Upper lobe of left lung (tissue), 6 donors: Measurements from ENCODE around the gene AHI1. TPM values are rescaled to one million over a fixed set of nuclear protein-coding genes. Genes with fewer than 3 reads are reported as not detected.

Source experiments
- ATAC-seq, 2 donors: fragments of 200-7000 bp; cut with Tn5 transposase; one replicate each; pipeline ENCODE4 v1.9.1; 2022; ENCODE audit warnings: mild to moderate bottlenecking in 2 of 2, moderate library complexity in 2 of 2; ENCODE audit not compliant: low FRiP score in 2 of 2
- DNase-seq, 2 donors: peaks; one replicate each; pipeline ENCODE4 v3.0.0-alpha.2; 2019 to 2020
- H3K27ac ChIP-seq, 4 donors: fragments of 200-600 bp; sonication (generic); one replicate each; pipeline ENCODE4 v1.5.1; 2016 to 2019
- H3K27me3 ChIP-seq, 4 donors: fragments of 200-600 bp; sonication (generic); one replicate each; pipeline ENCODE4 v1.5.1; 2017 to 2019
- H3K36me3 ChIP-seq, 4 donors: fragments of 200-600 bp; sonication (generic); one replicate each; pipeline ENCODE4 v1.5.1; 2016 to 2019
- H3K4me1 ChIP-seq, 4 donors: fragments of 200-600 bp; sonication (generic); one replicate each; pipeline ENCODE4 v1.5.1; 2018 to 2019
- H3K4me3 ChIP-seq, 4 donors: fragments of 200-600 bp; sonication (generic); one replicate each; pipeline ENCODE4 v1.5.1; 2017 to 2019; ENCODE audit warnings: mild to moderate bottlenecking in 2 of 4, moderate library complexity in 1 of 4
- H3K9me3 ChIP-seq, 4 donors: fragments of 200-600 bp; sonication (generic); one replicate each; pipeline ENCODE4 v1.5.1; 2018 to 2019
- EP300 ChIP-seq, 4 donors: sonication (generic); formaldehyde crosslinking; IDR thresholded peaks; one replicate each; pipeline ENCODE4 v1.5.1; 2017; ENCODE audit warnings: antibody characterized with exemption in 4 of 4, control low read depth in 2 of 4
- POLR2A ChIP-seq, 4 donors: fragments of 450-650 bp; IDR thresholded peaks; one replicate each; pipeline ENCODE4 v1.5.1; 2016 to 2017; ENCODE audit warnings: antibody characterized with exemption in 4 of 4, mild to moderate bottlenecking in 2 of 4
- POLR2AphosphoS5 ChIP-seq, 2 donors: sonication (generic); formaldehyde crosslinking; IDR thresholded peaks; one replicate each; pipeline ENCODE4 v1.5.1; 2017; ENCODE audit warnings: antibody characterized with exemption in 2 of 2
- WGBS, 2 donors: methylation state at CpG; one replicate each; pipeline ENCODE4 v1.1.5; 2017 to 2018; 5-methylcytosine and 5-hydroxymethylcytosine counted together
- total RNA-seq, 6 donors: library from RNA; depleted of rRNA in 4 of 6; stranded (reverse); fragments of >200 nt in 4 of 6; gene quantifications; one replicate each; pipeline versions ENCODE4 v1.1.0 to v1.2.1, GENCODE V29; 2016 to 2021
- TF ChIP-seq, protein P1 (sequence below), 6 experiments: fragments of 450-650 bp in 4 of 6; fragments of 200-600 bp in 2 of 6; sonication (generic) in 2 of 6; IDR thresholded peaks; one replicate each; pipeline ENCODE4 v1.5.1; 2016 to 2019; ENCODE audit warnings: antibody characterized with exemption in 6 of 6
- donor health status: DM: no; HTN: no; CAD: no; lungs with moderate emphysema.
- donor health status: DM: no; HTN: yes; CAD: no; lungs with severe emphysema.

AHI1 gene
- total RNA-seq, 6 donors from 2014 or later = 17.1 to 57.6 (median 40.3) TPM

DNA sequence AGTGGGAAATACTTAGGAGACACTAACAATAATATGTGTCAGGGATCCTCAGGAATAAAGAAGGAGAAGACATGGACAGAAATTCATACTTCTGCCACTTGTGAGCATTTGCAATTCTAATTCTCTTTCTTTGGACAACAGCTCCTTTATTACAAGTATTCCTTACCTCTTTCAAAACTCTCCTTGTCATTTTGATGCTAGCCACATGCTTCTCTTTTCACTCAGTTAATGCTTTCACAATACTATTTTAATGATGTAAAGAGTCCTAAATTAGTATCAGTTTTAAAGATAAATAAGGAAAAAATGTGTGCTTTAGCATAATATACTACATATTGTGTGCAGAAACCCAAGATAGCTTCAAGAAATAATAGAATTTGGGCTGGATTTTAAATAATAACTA, 62.5 kb downstream of the AHI1 start:
- DNase-seq = no peak
- no peaks in the 10 kb centered on the region for H3K4me1 ChIP-seq
- no peak overlapping the region for H3K27ac ChIP-seq
- no peak overlapping the region for H3K4me3 ChIP-seq
- H3K36me3 ChIP-seq = peaks cover 0 to 19% (median 4%) of the 10 kb centered on the region in 4 donors
- no peaks in the 10 kb centered on the region for H3K9me3 ChIP-seq
- no peak for TF ChIP-seq EP300 (IDR thresholded peaks at IDR 0.05)
- TF ChIP-seq POLR2A (IDR thresholded peaks at IDR 0.05) = no peak
- TF ChIP-seq, protein P1, sequence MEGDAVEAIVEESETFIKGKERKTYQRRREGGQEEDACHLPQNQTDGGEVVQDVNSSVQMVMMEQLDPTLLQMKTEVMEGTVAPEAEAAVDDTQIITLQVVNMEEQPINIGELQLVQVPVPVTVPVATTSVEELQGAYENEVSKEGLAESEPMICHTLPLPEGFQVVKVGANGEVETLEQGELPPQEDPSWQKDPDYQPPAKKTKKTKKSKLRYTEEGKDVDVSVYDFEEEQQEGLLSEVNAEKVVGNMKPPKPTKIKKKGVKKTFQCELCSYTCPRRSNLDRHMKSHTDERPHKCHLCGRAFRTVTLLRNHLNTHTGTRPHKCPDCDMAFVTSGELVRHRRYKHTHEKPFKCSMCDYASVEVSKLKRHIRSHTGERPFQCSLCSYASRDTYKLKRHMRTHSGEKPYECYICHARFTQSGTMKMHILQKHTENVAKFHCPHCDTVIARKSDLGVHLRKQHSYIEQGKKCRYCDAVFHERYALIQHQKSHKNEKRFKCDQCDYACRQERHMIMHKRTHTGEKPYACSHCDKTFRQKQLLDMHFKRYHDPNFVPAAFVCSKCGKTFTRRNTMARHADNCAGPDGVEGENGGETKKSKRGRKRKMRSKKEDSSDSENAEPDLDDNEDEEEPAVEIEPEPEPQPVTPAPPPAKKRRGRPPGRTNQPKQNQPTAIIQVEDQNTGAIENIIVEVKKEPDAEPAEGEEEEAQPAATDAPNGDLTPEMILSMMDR (IDR thresholded peaks at IDR 0.05) = no peak
- TF ChIP-seq POLR2AphosphoS5 (IDR thresholded peaks at IDR 0.05) = no peak
- no peaks in the 10 kb centered on the region for H3K27me3 ChIP-seq
- ATAC-seq = no peak

- ATAC-seq (no peak), DNase-seq (no peak)
- peaks cover 0 to 19% (median 4%) of the 10 kb centered on the region in 4 donors for H3K36me3 ChIP-seq
- TF ChIP-seq EP300 (IDR thresholded peaks at IDR 0.05) (no peak), POLR2A (IDR thresholded peaks at IDR 0.05) (no peak), POLR2AphosphoS5 (IDR thresholded peaks at IDR 0.05) (no peak)
- TF ChIP-seq, protein P1 (IDR thresholded peaks at IDR 0.05) = no peak
- H3K27ac ChIP-seq = no peak overlapping the region
- H3K9me3 ChIP-seq = no peaks in the 10 kb centered on the region
- whole genome bisulfite sequencing, 2 donors = 73% methylated on average over 1 of the region's 1 CpG
- no peaks in the 10 kb centered on the region for H3K4me1 ChIP-seq
- H3K27me3 ChIP-seq = no peaks in the 10 kb centered on the region
- no peak overlapping the region for H3K4me3 ChIP-seq
These were observed 63.4 kb downstream of the AHI1 start for GRCh38 chr6:135434095-135434494.

- TF ChIP-seq POLR2AphosphoS5 (IDR thresholded peaks at IDR 0.05) = no peak
- TF ChIP-seq, protein P1 (IDR thresholded peaks at IDR 0.05) = no peak
- no peak for TF ChIP-seq POLR2A (IDR thresholded peaks at IDR 0.05)
- TF ChIP-seq EP300 (IDR thresholded peaks at IDR 0.05) = no peak
- DNase-seq (no peak), ATAC-seq (no peak)
- no peaks in the 10 kb centered on the region for H3K9me3 ChIP-seq
- no peaks in the 10 kb centered on the region for H3K4me1 ChIP-seq
- H3K27ac ChIP-seq = no peak overlapping the region
- H3K27me3 ChIP-seq = no peaks in the 10 kb centered on the region
- H3K36me3 ChIP-seq = peaks cover 0 to 11% (median 0%) of the 10 kb centered on the region in 4 donors
- WGBS, 2 donors = 94 to 97% methylated on average over 2 of the region's 2 CpGs
- H3K4me3 ChIP-seq = no peak overlapping the region
These were observed 69.5 kb downstream of the AHI1 start for GRCh38 chr6:135428078-135428477.

DNA sequence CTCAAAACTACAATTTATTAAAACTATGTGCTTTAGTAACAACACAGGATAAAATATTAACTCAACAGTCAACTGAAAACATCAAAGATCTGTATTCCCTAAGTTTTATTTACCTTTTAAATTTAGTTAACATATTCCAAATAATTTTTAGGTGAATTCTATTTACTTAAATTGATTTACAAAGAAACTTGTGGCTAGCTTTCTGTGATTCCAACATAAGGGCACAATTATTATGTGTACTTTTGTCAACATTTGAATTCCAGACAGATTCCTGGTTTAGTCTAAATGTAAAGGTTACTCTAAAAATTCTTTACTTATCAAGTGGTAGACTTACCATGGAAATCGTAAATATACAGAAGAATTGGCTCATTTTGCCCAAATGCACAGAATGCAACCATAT, 70.7 kb downstream of the AHI1 start:
- H3K9me3 ChIP-seq = no peaks in the 10 kb centered on the region
- TF ChIP-seq POLR2A (IDR thresholded peaks at IDR 0.05) (no peak), POLR2AphosphoS5 (IDR thresholded peaks at IDR 0.05) (no peak)
- 91 to 92% methylated on average over 1 of the region's 1 CpG for WGBS, 2 donors
- no peak overlapping the region for H3K4me3 ChIP-seq
- peaks cover 0 to 5% (median 0%) of the 10 kb centered on the region in 4 donors for H3K36me3 ChIP-seq
- no peak overlapping the region for H3K27ac ChIP-seq
- H3K27me3 ChIP-seq = no peaks in the 10 kb centered on the region
- ATAC-seq (no peak), DNase-seq (no peak)
- no peaks in the 10 kb centered on the region for H3K4me1 ChIP-seq

DNA sequence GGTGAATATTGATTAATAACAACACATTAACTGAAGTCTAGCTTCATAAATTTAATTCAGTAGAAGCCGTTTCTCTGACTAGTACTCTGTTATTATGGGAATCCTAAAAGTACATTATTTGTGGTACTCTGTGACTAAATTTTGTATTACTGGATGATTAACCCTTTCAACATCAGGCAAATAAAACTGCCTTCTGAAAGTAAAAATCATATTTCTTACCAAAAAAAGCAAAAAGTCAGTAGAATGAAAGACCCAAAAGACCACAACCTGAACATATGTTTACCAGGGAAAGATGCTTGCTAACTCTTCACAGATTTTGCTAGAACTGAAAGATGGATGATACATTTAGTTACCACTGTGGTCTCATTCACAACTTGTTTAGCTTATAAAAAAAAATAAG, 73.2 kb downstream of the AHI1 start:
- WGBS, 2 donors = 84 to 93% methylated on average over 1 of the region's 1 CpG
- Histone ChIP-seq H3K27me3 (no peaks in the 10 kb centered on the region), H3K9me3 (no peaks in the 10 kb centered on the region), H3K4me3 (no peak overlapping the region), H3K36me3 (no peaks in the 10 kb centered on the region), H3K27ac (no peak overlapping the region), H3K4me1 (no peaks in the 10 kb centered on the region)
- ATAC-seq (no peak), DNase-seq (no peak)
- no peak for TF ChIP-seq EP300 (IDR thresholded peaks at IDR 0.05)
- no peak for TF ChIP-seq POLR2A (IDR thresholded peaks at IDR 0.05)
- TF ChIP-seq, protein P1 (IDR thresholded peaks at IDR 0.05) = no peak
